Adipose tissue (tissue), 3 donors: ENCODE results near the gene MACROD2. TPM values are rescaled to one million over a fixed set of nuclear protein-coding genes. Genes with fewer than 3 reads are reported as not detected.

Experiments
- H3K27ac ChIP-seq: one replicate; pipeline ENCODE4 v1.5.1; 2013; ENCODE audit warnings: low read depth, low read length
- WGBS, 3 donors: extraction: QIAGEN DNeasy Blood & Tissue Kit; methylation state at CpG; one replicate each; pipeline ENCODE4 v1.1.7; 2013; 5-methylcytosine and 5-hydroxymethylcytosine counted together
- polyA plus RNA-seq, 3 donors: library from polyadenylated mRNA; stranded (reverse); fragments of 200-250 nt; gene quantifications; one replicate each; pipeline ENCODE4 v1.2.3, GENCODE V29; 2013
- donor health status: healthy with polysubstance abuse.
- donor health status: Bipolar disorder and iron deficiency.
- donor health status: healthy.

Gene MACROD2
- polyA plus RNA-seq, 3 donors: 0.11 to 0.98 (median 0.56) TPM

GRCh38 chr20:14721926-14722452 lies 726.7 kb downstream of the MACROD2 start:
- 90 to 100% (median 93%) methylated on average over 1 of the region's 1 CpG for WGBS, 3 donors
- H3K27ac ChIP-seq: no peak overlapping the region

DNA sequence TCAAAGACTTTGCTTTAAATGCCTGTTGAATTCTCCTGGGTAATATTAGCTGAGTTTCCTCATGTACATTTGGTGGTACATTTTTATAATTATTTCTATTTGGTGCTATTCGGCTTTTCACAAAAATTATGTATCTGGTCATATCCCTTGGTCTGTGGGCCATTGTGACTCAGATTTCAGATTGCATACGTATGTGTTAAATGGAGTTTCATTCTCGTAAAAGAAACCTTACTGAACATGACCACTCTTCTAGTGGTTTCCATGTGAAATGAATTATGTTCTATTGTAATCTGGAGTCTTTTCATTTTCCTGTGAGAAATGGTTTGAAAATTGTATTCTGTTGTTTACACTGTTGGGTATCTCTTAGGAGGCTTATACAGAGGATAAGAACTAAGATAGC lies 728.3 kb downstream of the MACROD2 start:
- H3K27ac ChIP-seq: no peak overlapping the region
- 91 to 95% (median 93%) methylated on average over 3 of the region's 3 CpGs for WGBS, 3 donors

GRCh38 chr20:14724036-14724435 lies 728.7 kb downstream of the MACROD2 start:
- no peak overlapping the region for H3K27ac ChIP-seq
- WGBS, 3 donors: 64 to 92% (median 66%) methylated on average over 1 of the region's 1 CpG

- 27 to 41% (median 38%) methylated on average over 1 of the region's 1 CpG for WGBS, 3 donors
- H3K27ac ChIP-seq: no peak overlapping the region
Observed at GRCh38 chr20:14724468-14724867, 729.2 kb downstream of the MACROD2 start.

GRCh38 chr20:14726591-14726990 lies 731.3 kb downstream of the MACROD2 start:
- no peak overlapping the region for H3K27ac ChIP-seq
- 94 to 98% (median 95%) methylated on average over 3 of the region's 3 CpGs for WGBS, 3 donors

GRCh38 chr20:14727485-14728150 lies 732.3 kb downstream of the MACROD2 start:
- WGBS, 3 donors: 79 to 100% (median 94%) methylated on average over 1 of the region's 1 CpG
- no peak overlapping the region for H3K27ac ChIP-seq

DNA sequence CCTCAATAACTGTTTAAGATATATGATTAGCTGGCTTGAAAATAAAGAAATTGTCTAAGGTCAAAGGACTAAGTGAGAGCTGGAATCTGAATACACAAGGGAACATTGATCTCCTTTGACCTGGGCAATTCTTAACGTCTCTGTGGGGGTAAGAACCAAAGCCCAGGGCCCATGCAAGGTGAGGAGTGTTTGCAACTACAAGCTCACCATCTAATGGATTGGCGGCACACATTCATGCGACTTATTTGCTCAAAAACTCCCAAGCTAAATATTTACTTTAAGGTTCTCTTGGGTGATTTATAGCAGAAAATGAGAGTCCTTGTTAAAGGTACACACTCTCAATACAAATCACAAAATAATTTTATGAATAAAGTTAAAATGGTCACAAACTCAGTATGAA lies 734.1 kb downstream of the MACROD2 start:
- 34 to 84% (median 83%) methylated on average over 3 of the region's 3 CpGs for WGBS, 3 donors
- no peak overlapping the region for H3K27ac ChIP-seq

DNA sequence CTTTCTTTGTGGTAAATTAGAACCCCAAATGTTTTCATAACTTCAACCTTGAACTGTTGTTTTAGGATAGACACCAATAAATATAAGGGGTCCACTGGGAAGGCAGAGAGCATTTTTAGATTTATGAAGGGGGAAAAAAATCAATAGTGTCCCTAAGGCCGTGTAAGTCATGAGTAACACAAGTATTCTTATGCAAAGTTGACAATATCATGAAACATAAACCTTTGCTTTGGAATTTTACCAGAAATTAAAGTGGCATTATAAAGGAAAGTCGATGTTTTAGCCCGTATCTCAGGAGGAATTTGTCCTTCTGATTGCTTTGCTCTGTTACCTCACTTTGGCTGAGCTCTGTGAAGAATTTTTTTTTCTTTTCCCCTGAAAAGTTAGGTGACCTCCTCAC lies 737.0 kb downstream of the MACROD2 start:
- no peak overlapping the region for H3K27ac ChIP-seq
- WGBS, 3 donors: 33 to 80% (median 74%) methylated on average over 3 of the region's 3 CpGs

DNA sequence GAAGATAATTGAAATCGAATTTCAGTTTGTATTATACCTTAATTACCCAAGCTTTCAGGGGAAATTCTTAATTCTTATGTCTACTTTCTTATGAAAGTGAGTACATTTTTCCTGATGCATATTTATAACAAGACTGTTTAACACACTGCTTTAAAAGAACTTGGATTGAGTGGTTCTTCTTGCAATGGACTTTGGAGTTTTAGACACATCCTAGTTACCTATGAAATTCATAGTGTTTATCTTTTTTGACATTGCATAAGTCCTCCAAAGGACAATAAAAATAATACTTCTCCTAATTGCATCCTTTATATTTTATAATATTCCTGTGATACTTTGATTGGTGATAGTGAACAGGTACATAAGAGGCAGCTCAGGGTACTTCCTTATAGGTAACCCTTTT lies 737.7 kb downstream of the MACROD2 start:
- WGBS, 3 donors: 70 to 86% (median 86%) methylated on average over 1 of the region's 1 CpG
- H3K27ac ChIP-seq: no peak overlapping the region

DNA sequence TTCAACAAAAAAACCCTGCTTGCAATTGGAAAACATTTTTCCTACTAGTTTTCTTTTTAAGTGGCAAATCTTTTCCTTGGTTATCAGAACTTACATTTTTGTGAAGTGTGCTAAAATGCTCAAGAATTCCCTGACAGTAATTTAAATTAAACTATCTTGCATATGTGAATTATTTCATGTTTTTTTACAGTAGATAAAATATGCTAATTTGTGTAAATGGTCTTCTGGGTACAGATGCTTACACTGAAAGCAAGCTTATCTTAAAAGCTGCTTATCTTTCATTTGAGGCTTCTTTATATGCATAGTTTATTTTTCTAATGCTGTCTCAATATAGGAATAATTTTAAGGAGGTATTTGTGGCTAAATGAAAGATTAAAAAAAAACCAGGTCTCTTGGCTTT lies 745.1 kb downstream of the MACROD2 start:
- no peak overlapping the region for H3K27ac ChIP-seq

DNA sequence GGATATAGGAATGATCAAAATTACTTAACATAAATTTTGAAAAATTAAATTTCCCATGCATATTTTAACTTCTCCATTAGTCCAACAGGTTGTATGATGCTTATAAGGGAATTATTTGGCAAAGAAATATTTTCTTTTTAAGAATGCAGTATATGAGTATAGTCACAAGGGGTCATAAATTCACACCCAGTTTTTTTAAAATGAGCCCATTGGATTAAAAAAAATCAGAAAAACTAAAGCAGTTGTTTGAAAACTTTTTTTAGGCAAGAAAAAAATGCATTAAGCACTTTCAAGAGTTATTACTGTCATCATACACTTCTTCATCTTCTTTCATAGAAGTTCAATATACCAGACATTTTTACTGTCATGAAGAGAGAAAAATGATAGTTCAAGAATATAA lies 746.3 kb downstream of the MACROD2 start:
- no peak overlapping the region for H3K27ac ChIP-seq

- H3K27ac ChIP-seq: no peak overlapping the region
- 53 to 55% (median 54%) methylated on average over 3 of the region's 3 CpGs for WGBS, 3 donors
Observed at GRCh38 chr20:14744723-14745122, 749.4 kb downstream of the MACROD2 start.

GRCh38 chr20:14745830-14746229 lies 750.5 kb downstream of the MACROD2 start:
- 83 to 91% (median 85%) methylated on average over 2 of the region's 2 CpGs for WGBS, 3 donors

DNA sequence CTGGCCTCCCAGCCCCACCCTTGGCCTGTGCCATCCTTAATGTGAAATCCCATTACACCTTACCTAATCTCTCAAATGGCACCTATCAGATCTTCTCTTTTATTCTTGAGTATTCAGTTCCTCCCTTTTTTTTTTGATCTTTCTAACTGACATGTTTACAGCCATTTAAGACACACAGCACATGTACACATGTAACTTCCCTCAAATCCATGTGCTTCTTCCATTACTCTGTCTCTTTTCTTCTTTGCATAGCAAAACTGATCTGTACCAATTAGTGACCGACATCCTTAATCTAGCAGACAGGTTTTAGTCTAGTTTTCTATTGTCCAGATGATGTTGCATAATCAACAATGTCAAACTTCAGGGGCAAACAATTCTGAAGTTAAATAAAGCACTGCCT lies 755.9 kb downstream of the MACROD2 start:
- no peak overlapping the region for H3K27ac ChIP-seq
- WGBS, 3 donors: 90 to 95% (median 92%) methylated on average over 1 of the region's 1 CpG

More at GRCh38 chr20:14745830-14746229, 750.5 kb downstream of the MACROD2 start:
- no peak overlapping the region for H3K27ac ChIP-seq

DNA sequence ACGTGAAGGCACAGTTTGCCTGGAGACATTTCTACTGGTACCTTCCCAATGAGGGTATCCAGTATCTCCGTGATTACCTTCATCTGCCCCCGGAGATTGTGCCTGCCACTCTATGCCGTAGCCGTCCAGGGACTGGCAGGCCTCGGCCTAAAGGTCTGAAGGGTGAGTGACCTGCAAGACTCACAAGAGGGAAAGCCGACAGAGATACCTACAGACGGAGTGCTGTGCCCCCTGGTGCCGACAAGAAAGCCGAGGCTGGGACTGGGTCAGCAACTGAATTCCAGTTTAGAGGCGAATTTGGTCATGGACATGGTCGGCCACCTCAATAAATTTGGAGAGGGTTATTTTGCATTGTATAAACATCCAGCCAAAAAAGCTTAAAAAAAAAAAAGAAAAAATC lies 762.4 kb downstream of the MACROD2 start:
- 91 to 95% (median 93%) methylated on average over 12 of the region's 12 CpGs for WGBS, 3 donors
- no peak overlapping the region for H3K27ac ChIP-seq

- 62 to 71% (median 69%) methylated on average over 2 of the region's 2 CpGs for WGBS, 3 donors
Observed at GRCh38 chr20:14758356-14758755, 763.0 kb downstream of the MACROD2 start.

GRCh38 chr20:14759979-14760378 lies 764.7 kb downstream of the MACROD2 start:
- WGBS, 3 donors: 58 to 71% (median 70%) methylated on average over 4 of the region's 4 CpGs
- H3K27ac ChIP-seq: no peak overlapping the region

More at GRCh38 chr20:14758356-14758755, 763.0 kb downstream of the MACROD2 start:
- H3K27ac ChIP-seq: no peak overlapping the region

DNA sequence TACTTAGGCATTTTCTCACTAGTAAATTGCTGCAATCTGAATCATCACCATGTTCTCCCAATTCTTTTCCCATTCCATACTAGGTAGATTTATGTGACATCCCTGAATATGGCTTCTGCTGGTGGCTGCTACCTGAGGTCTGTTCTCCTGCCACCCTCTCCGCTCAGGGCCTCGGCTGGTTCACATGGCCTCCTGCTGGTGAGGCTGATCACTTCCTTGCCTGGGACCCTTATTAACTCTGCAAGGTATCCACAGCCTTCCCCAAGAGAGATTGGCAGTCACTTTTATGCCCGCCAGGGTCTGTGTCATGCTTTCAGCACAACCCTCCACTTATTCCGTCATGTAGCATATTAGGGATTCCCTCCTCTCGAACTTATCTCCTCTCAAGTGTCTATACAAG lies 766.6 kb downstream of the MACROD2 start:
- H3K27ac ChIP-seq: no peak overlapping the region
- WGBS, 3 donors: 88 to 95% (median 89%) methylated on average over 5 of the region's 5 CpGs

- WGBS, 3 donors: 55 to 89% (median 74%) methylated on average over 6 of the region's 6 CpGs
- no peak overlapping the region for H3K27ac ChIP-seq
Observed at GRCh38 chr20:14764511-14765369, 769.4 kb downstream of the MACROD2 start.

DNA sequence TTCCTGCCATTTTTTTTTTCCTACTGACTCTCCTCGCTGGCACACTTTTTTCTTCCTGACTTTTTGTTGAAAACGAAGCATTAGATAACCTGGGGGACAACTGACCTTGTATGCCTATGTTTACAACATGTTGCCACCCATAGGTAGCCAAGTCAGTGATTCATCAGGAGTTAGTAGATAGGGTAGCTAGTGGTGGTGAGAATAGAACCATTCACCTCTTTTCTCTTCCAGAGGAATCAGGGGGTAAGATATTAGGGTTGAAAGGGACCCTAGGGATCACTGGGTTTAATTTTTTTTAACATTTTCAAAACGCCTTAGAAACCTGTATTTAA lies 770.0 kb downstream of the MACROD2 start:
- H3K27ac ChIP-seq: no peak overlapping the region
- 61 to 74% (median 69%) methylated on average over 3 of the region's 3 CpGs for WGBS, 3 donors
